ENCODE measurements around the gene FGGY.

- TF ChIP-seq CTCF (IDR thresholded peaks at IDR 0.05) (no peak), EZH2 (IDR thresholded peaks at IDR 0.05) (no peak)
Observed at GRCh38 chr1:59360170-59360569, 63.3 kb downstream of the FGGY start.

Data from neural progenitor cell (in vitro differentiated cells).